ENCODE measurements around the gene KRT24. TPM values are rescaled to one million over a fixed set of nuclear protein-coding genes. Genes with fewer than 3 reads are reported as not detected.

The KRT24 gene
- total RNA-seq, 4 donors from 2014 or later: not detected

GRCh38 chr17:40680998-40681397 is 22.6 kb downstream of the KRT24 start:
- Histone ChIP-seq H3K27me3 (peaks cover 2% of the 10 kb centered on the region), H3K27ac (no peak overlapping the region), H3K4me3 (no peak overlapping the region), H3K9me3 (no peaks in the 10 kb centered on the region), H3K4me1 (no peaks in the 10 kb centered on the region), H3K36me3 (no peaks in the 10 kb centered on the region)
- no peak for TF ChIP-seq CTCF (IDR thresholded peaks at IDR 0.05)
- no peak for TF ChIP-seq POLR2A (IDR thresholded peaks at IDR 0.05)
- TF ChIP-seq EP300 (IDR thresholded peaks at IDR 0.05): no peak
- no peak for TF ChIP-seq POLR2AphosphoS5 (IDR thresholded peaks at IDR 0.05)
- DNase-seq (ENCODE audit: low spot score in 2 of 2): no peak

- peaks cover 2% of the 10 kb centered on the region for H3K27me3 ChIP-seq
- H3K4me3 ChIP-seq: no peak overlapping the region
- H3K4me1 ChIP-seq: no peaks in the 10 kb centered on the region
- TF ChIP-seq EP300 (IDR thresholded peaks at IDR 0.05) (no peak), CTCF (IDR thresholded peaks at IDR 0.05) (no peak), POLR2AphosphoS5 (IDR thresholded peaks at IDR 0.05) (no peak), POLR2A (IDR thresholded peaks at IDR 0.05) (no peak)
- H3K9me3 ChIP-seq: no peaks in the 10 kb centered on the region
- no peak for DNase-seq (ENCODE audit: low spot score in 2 of 2)
- WGBS: 82% methylated on average over 2 of the region's 2 CpGs
- H3K27ac ChIP-seq: no peak overlapping the region
- H3K36me3 ChIP-seq: no peaks in the 10 kb centered on the region
Observed at GRCh38 chr17:40679523-40679907, 24.0 kb downstream of the KRT24 start.

GRCh38 chr17:40678902-40679522 is 24.5 kb downstream of the KRT24 start:
- no peak overlapping the region for H3K27ac ChIP-seq
- no peak overlapping the region for H3K4me3 ChIP-seq
- H3K27me3 ChIP-seq: peaks cover 2% of the 10 kb centered on the region
- no peaks in the 10 kb centered on the region for H3K36me3 ChIP-seq
- H3K9me3 ChIP-seq: no peaks in the 10 kb centered on the region
- H3K4me1 ChIP-seq: no peaks in the 10 kb centered on the region
- no peak for DNase-seq (ENCODE audit: low spot score in 2 of 2)
- TF ChIP-seq POLR2A (IDR thresholded peaks at IDR 0.05): no peak
- TF ChIP-seq POLR2AphosphoS5 (IDR thresholded peaks at IDR 0.05): no peak
- no peak for TF ChIP-seq CTCF (IDR thresholded peaks at IDR 0.05)
- no peak for TF ChIP-seq EP300 (IDR thresholded peaks at IDR 0.05)
- WGBS: 44% methylated on average over 4 of the region's 4 CpGs

- WGBS: 90% methylated on average over 4 of the region's 4 CpGs
- H3K27me3 ChIP-seq: peaks cover 2% of the 10 kb centered on the region
Observed at GRCh38 chr17:40675905-40676304, 27.6 kb downstream of the KRT24 start.

GRCh38 chr17:40672654-40673053 is 30.9 kb downstream of the KRT24 start:
- Histone ChIP-seq H3K4me3 (no peak overlapping the region), H3K27ac (no peak overlapping the region), H3K36me3 (no peaks in the 10 kb centered on the region), H3K9me3 (no peaks in the 10 kb centered on the region), H3K4me1 (no peaks in the 10 kb centered on the region), H3K27me3 (peaks cover 3% of the 10 kb centered on the region)
- TF ChIP-seq CTCF (IDR thresholded peaks at IDR 0.05): no peak
- TF ChIP-seq POLR2AphosphoS5 (IDR thresholded peaks at IDR 0.05): no peak
- TF ChIP-seq EP300 (IDR thresholded peaks at IDR 0.05): no peak
- TF ChIP-seq POLR2A (IDR thresholded peaks at IDR 0.05): no peak
- no peak for DNase-seq (ENCODE audit: low spot score in 2 of 2)
- 92% methylated on average over 2 of the region's 2 CpGs for WGBS

More at GRCh38 chr17:40675905-40676304, 27.6 kb downstream of the KRT24 start:
- H3K9me3 ChIP-seq: no peaks in the 10 kb centered on the region
- no peak for TF ChIP-seq CTCF (IDR thresholded peaks at IDR 0.05)
- TF ChIP-seq EP300 (IDR thresholded peaks at IDR 0.05): no peak
- no peak for DNase-seq (ENCODE audit: low spot score in 2 of 2)
- no peak overlapping the region for H3K27ac ChIP-seq
- H3K4me3 ChIP-seq: no peak overlapping the region
- H3K4me1 ChIP-seq: no peaks in the 10 kb centered on the region
- no peaks in the 10 kb centered on the region for H3K36me3 ChIP-seq

Measured in suprapubic skin (tissue), 4 donors.